ENCODE results near the gene C13orf42. TPM values are rescaled to one million over a fixed set of nuclear protein-coding genes. Genes with fewer than 3 reads are reported as not detected.

Gene C13orf42
- total RNA-seq, 1 experiment from 2014 or later = not detected

DNA sequence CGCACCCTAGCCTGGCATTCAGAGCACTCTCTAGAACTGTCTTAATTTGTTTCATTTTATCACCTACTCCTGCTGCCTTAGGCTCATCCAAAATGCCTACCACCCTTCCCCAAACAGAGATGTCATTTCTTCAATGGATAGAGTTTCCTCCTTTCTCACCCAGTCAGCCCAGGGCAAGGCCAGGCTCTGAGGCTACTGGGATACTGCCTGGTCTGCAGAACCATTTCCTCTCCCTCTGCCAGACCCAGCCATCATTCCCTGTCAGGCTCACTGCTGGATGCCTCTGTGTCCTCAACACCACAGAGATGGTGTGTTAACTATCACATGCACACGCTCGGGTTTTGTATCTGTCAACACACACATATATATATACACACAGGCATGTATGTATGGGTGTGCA lies 47.2 kb downstream of the C13orf42 start:
- ATAC-seq (no peak), DNase-seq (ENCODE audit: low read depth, low spot score) (no peak)
- Histone ChIP-seq H3K4me3 (replicated peaks in 1 of 2; ENCODE audit: low read depth in 1 of 2, low read length in 2 of 2) (no peak overlapping the region), H4K20me1 (ENCODE audit: insufficient read depth) (no peaks in the 10 kb centered on the region), H2AFZ (ENCODE audit: low read depth, low read length, poor library complexity, severe bottlenecking) (no peak overlapping the region), H3K27ac (ENCODE audit: low read depth, low read length) (no peak overlapping the region), H3K9me3 (ENCODE audit: control insufficient read depth in 1 of 2, insufficient read depth in 1 of 2, low read depth in 1 of 2, low read length in 2 of 2) (no peaks in the 10 kb centered on the region), H3K4me1 (ENCODE audit: control insufficient read depth in 1 of 2, insufficient read depth in 2 of 2, low read length in 2 of 2) (no peaks in the 10 kb centered on the region; a peak in 1 of 4 replicates), H3K36me3 (ENCODE audit: control insufficient read depth in 1 of 2, insufficient read depth in 2 of 2, low read length in 2 of 2) (no peaks in the 10 kb centered on the region), H3K9me2 (ENCODE audit: insufficient read depth) (no peaks in the 10 kb centered on the region), H3K79me2 (ENCODE audit: insufficient read depth, low read length) (no peaks in the 10 kb centered on the region), H3K4me2 (ENCODE audit: low read length) (no peak overlapping the region), H3K27me3 (ENCODE audit: insufficient read depth, low read length) (no peaks in the 10 kb centered on the region), H3K9ac (ENCODE audit: low read length) (no peak overlapping the region)
- intact Hi-C loops (cut with micrococcal nuclease) = loop anchor here (10.0 kb wide), 2 partner anchors 529 to 1219 kb away; no protein-coding TSS in a partner anchor
- no TSS peak for BruUV-seq (replicated peaks)
- CTCF ChIA-PET = no interaction called here
- RAD21 ChIA-PET (ENCODE audit: low non-redundant PET in 1 of 2, low total read pairs in 2 of 2, uncharacterized antibody in 2 of 2, unreplicated experiment in 2 of 2) = no interaction called here
- TF ChIP-seq POLR2A (IDR thresholded peaks at IDR 0.05; ENCODE audit: borderline replicate concordance, extremely low read depth, insufficient read depth, insufficient read length) = no peak
- TF ChIP-seq ZBTB33 (IDR thresholded peaks at IDR 0.05; ENCODE audit: extremely low read depth, insufficient replicate concordance, low read length) = no peak
- no peak for TF ChIP-seq ZNF274 (IDR thresholded peaks at IDR 0.05; ENCODE audit: low read depth, low read length)
- TF ChIP-seq MAX (IDR thresholded peaks at IDR 0.05) = no peak
- POLR2A ChIA-PET = no interaction called here

GRCh38 chr13:51058461-51059167 lies 52.5 kb downstream of the C13orf42 start:
- Histone ChIP-seq H4K20me1 (ENCODE audit: insufficient read depth) (no peaks in the 10 kb centered on the region), H3K36me3 (ENCODE audit: control insufficient read depth in 1 of 2, insufficient read depth in 2 of 2, low read length in 2 of 2) (no peaks in the 10 kb centered on the region), H3K9me2 (ENCODE audit: insufficient read depth) (no peaks in the 10 kb centered on the region), H3K4me2 (ENCODE audit: low read length) (no peak overlapping the region), H3K9ac (ENCODE audit: low read length) (no peak overlapping the region), H3K27ac (ENCODE audit: low read depth, low read length) (no peak overlapping the region), H3K79me2 (ENCODE audit: insufficient read depth, low read length) (no peaks in the 10 kb centered on the region), H3K4me1 (ENCODE audit: control insufficient read depth in 1 of 2, insufficient read depth in 2 of 2, low read length in 2 of 2) (no peaks in the 10 kb centered on the region), H3K4me3 (replicated peaks in 1 of 2; ENCODE audit: low read depth in 1 of 2, low read length in 2 of 2) (no peak overlapping the region), H3K9me3 (ENCODE audit: control insufficient read depth in 1 of 2, insufficient read depth in 1 of 2, low read depth in 1 of 2, low read length in 2 of 2) (no peaks in the 10 kb centered on the region), H2AFZ (ENCODE audit: low read depth, low read length, poor library complexity, severe bottlenecking) (no peak overlapping the region), H3K27me3 (ENCODE audit: insufficient read depth, low read length) (no peaks in the 10 kb centered on the region)
- ChIA-PET CTCF (no interaction called here), RAD21 (ENCODE audit: low non-redundant PET in 1 of 2, low total read pairs in 2 of 2, uncharacterized antibody in 2 of 2, unreplicated experiment in 2 of 2) (no interaction called here), POLR2A (no interaction called here)
- intact Hi-C loops (cut with micrococcal nuclease) = no loop called here
- BruUV-seq (replicated peaks) = no TSS peak
- ATAC-seq (no peak), DNase-seq (ENCODE audit: low read depth, low spot score) (no peak)
- no peak for TF ChIP-seq POLR2A (IDR thresholded peaks at IDR 0.05; ENCODE audit: borderline replicate concordance, extremely low read depth, insufficient read depth, insufficient read length)
- TF ChIP-seq JUND (IDR thresholded peaks at IDR 0.05) = no peak
- TF ChIP-seq, protein P1, sequence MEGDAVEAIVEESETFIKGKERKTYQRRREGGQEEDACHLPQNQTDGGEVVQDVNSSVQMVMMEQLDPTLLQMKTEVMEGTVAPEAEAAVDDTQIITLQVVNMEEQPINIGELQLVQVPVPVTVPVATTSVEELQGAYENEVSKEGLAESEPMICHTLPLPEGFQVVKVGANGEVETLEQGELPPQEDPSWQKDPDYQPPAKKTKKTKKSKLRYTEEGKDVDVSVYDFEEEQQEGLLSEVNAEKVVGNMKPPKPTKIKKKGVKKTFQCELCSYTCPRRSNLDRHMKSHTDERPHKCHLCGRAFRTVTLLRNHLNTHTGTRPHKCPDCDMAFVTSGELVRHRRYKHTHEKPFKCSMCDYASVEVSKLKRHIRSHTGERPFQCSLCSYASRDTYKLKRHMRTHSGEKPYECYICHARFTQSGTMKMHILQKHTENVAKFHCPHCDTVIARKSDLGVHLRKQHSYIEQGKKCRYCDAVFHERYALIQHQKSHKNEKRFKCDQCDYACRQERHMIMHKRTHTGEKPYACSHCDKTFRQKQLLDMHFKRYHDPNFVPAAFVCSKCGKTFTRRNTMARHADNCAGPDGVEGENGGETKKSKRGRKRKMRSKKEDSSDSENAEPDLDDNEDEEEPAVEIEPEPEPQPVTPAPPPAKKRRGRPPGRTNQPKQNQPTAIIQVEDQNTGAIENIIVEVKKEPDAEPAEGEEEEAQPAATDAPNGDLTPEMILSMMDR (IDR thresholded peaks at IDR 0.05 in 2 of 3, conservative IDR thresholded peaks at IDR 0.05 in 1 of 3; ENCODE audit: borderline replicate concordance in 1 of 3, insufficient read depth in 1 of 3, low read depth in 2 of 3, low read length in 2 of 3) = no peak
- TF ChIP-seq EZH2 (IDR thresholded peaks at IDR 0.05) = no peak
- no peak for TF ChIP-seq EZH2phosphoT487 (IDR thresholded peaks at IDR 0.05; ENCODE audit: borderline replicate concordance)
- TF ChIP-seq YY1 (IDR thresholded peaks at IDR 0.05; ENCODE audit: extremely low read depth, insufficient replicate concordance, low read depth, low read length) = no peak
- no peak for TF ChIP-seq FOSL1 (IDR thresholded peaks at IDR 0.05; ENCODE audit: low read depth)
- TF ChIP-seq EGR1 (IDR thresholded peaks at IDR 0.05; ENCODE audit: low read depth) = no peak
- no peak for TF ChIP-seq POLR2AphosphoS5 (IDR thresholded peaks at IDR 0.05; ENCODE audit: low read depth, low read length)
- TF ChIP-seq, protein P2, sequence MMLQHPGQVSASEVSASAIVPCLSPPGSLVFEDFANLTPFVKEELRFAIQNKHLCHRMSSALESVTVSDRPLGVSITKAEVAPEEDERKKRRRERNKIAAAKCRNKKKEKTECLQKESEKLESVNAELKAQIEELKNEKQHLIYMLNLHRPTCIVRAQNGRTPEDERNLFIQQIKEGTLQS (IDR thresholded peaks at IDR 0.05) = no peak
